Calu3 (cell line): ENCODE data around the gene RNPS1. TPM values are rescaled to one million over a fixed set of nuclear protein-coding genes. Genes with fewer than 3 reads are reported as not detected.

ENCODE experiments used
- BruUV-seq: library from RNA; stranded (reverse); fragments of 400-500 nt; replicated peaks from 2 replicates; lab custom pipeline; 2021; lab: Mats Ljungman, UMichigan
- CTCF ChIA-PET: fragments of 300-600 bp; sonication (Branson Sonifier 250); formaldehyde crosslinking; loops from one replicate; lab custom pipeline; 2022; ENCODE audit warnings: antibody characterized with exemption; lab: Charles Lee
- DNase-seq: peaks from one replicate; pipeline ENCODE4 v3.0.0; 2022
- H3K27ac Mint-ChIP-seq: one replicate; pipeline ENCODE4 v1.8.0; 2022; ENCODE audit warnings: mixed read lengths; ENCODE audit not compliant: unreplicated experiment
- H3K27me3 Mint-ChIP-seq: one replicate; pipeline ENCODE4 v1.8.0; 2022; ENCODE audit warnings: mixed read lengths; ENCODE audit not compliant: unreplicated experiment
- H3K36me3 Mint-ChIP-seq: one replicate; pipeline ENCODE4 v1.8.0; 2022; ENCODE audit warnings: mild to moderate bottlenecking, moderate library complexity, mixed read lengths; ENCODE audit not compliant: insufficient read depth, unreplicated experiment
- H3K4me1 Mint-ChIP-seq: one replicate; pipeline ENCODE4 v1.8.0; 2022; ENCODE audit warnings: mild to moderate bottlenecking, low read depth, mixed read lengths; ENCODE audit not compliant: unreplicated experiment
- H3K4me3 Mint-ChIP-seq: one replicate; pipeline ENCODE4 v1.8.0; 2022; ENCODE audit warnings: mild to moderate bottlenecking, low read depth, moderate library complexity, mixed read lengths; ENCODE audit not compliant: unreplicated experiment
- H3K9me3 Mint-ChIP-seq: one replicate; pipeline ENCODE4 v1.8.0; 2022; ENCODE audit warnings: low read depth, mixed read lengths; ENCODE audit not compliant: unreplicated experiment
- CTCF ChIP-seq: fragments of 200-600 bp; IDR thresholded peaks from one replicate; pipeline ENCODE4 v1.8.0; 2022; ENCODE audit warnings: antibody characterized with exemption; ENCODE audit not compliant: unreplicated experiment
- intact Hi-C: fragments of 100-400 bp; cut with micrococcal nuclease; formaldehyde crosslinking; loops from one replicate; pipeline ENCODE4 v1.10.0; 2022; ENCODE audit not compliant: unreplicated experiment
- total RNA-seq: library from RNA; stranded (reverse); gene quantifications from 2 replicates; pipeline ENCODE4 v1.2.3, GENCODE V29; 2022

The RNPS1 gene
- total RNA-seq, 1 experiment from 2014 or later = 287 TPM

- Mint-ChIP-seq H3K9me3 (no peaks in the 10 kb centered on the region), H3K4me1 (no peaks in the 10 kb centered on the region), H3K27me3 (peaks cover 6% of the 10 kb centered on the region), H3K4me3 (no peak overlapping the region), H3K36me3 (peaks cover 5% of the 10 kb centered on the region), H3K27ac (no peak overlapping the region)
- no TSS peak for BruUV-seq
- CTCF ChIA-PET = interaction anchor here (1.2 kb wide), 1 partner anchor 126 kb away, joined by 3 read pairs; no protein-coding TSS in a partner anchor
- no peak for TF ChIP-seq CTCF
- DNase-seq = no peak
- intact Hi-C loops = no loop called here
These were observed 20.8 kb upstream of the RNPS1 start for GRCh38 chr16:2288726-2289125.

DNA sequence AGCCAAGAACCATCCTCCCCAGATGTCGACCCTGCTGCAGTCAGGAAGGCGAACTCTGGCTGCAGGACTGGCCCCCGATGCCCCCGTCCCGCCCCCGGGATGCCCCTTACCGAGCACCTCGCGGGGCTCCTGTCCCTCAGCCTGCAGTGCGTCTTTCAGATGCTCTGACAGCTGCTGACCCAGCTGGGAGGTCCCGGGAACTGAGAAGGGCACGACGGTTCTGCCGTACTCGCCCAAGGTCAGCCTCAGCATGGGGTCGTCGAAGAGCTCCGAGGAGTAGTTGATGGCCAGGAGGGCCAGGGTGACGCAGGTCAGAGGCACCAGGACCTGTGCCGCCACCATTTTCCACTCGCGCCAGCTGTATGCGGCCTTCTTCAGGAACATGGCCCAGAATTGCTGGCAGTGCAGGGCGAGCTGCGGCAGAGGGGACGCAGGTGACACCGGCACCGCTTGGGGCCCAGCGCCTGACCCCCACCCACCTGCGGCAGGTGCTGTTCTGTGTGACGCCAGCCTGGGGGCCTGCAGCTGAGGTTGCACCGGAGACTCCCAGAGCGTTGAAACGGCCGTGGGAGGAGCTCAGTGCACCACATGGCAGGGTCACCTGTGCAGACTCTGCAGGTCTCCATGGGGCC is 20.1 kb upstream of the RNPS1 start:
- peaks cover 5% of the 10 kb centered on the region for H3K36me3 Mint-ChIP-seq
- H3K27me3 Mint-ChIP-seq = peaks cover 13% of the 10 kb centered on the region
- BruUV-seq = no TSS peak
- H3K9me3 Mint-ChIP-seq = no peaks in the 10 kb centered on the region
- no peaks in the 10 kb centered on the region for H3K4me1 Mint-ChIP-seq
- TF ChIP-seq CTCF = no peak
- no peak for DNase-seq
- intact Hi-C loops = no loop called here
- H3K4me3 Mint-ChIP-seq = no peak overlapping the region
- no peak overlapping the region for H3K27ac Mint-ChIP-seq
- CTCF ChIA-PET = interaction anchor here (1.2 kb wide), 1 partner anchor 126 kb away, joined by 3 read pairs; no protein-coding TSS in a partner anchor

GRCh38 chr16:2286550-2286949 is 18.6 kb upstream of the RNPS1 start:
- no peaks in the 10 kb centered on the region for H3K9me3 Mint-ChIP-seq
- DNase-seq = no peak
- peaks cover 13% of the 10 kb centered on the region for H3K27me3 Mint-ChIP-seq
- no peak overlapping the region for H3K4me3 Mint-ChIP-seq
- H3K4me1 Mint-ChIP-seq = no peaks in the 10 kb centered on the region
- H3K36me3 Mint-ChIP-seq = peaks cover 5% of the 10 kb centered on the region
- BruUV-seq = no TSS peak
- intact Hi-C loops = no loop called here
- CTCF ChIA-PET = no interaction called here
- TF ChIP-seq CTCF = no peak
- no peak overlapping the region for H3K27ac Mint-ChIP-seq

- no peak for TF ChIP-seq CTCF
- H3K4me3 Mint-ChIP-seq = no peak overlapping the region
- BruUV-seq = no TSS peak
- H3K27me3 Mint-ChIP-seq = peaks cover 13% of the 10 kb centered on the region
- no peak overlapping the region for H3K27ac Mint-ChIP-seq
- CTCF ChIA-PET = no interaction called here
- H3K9me3 Mint-ChIP-seq = no peaks in the 10 kb centered on the region
- intact Hi-C loops = no loop called here
- DNase-seq = no peak
- no peaks in the 10 kb centered on the region for H3K4me1 Mint-ChIP-seq
- peaks cover 5% of the 10 kb centered on the region for H3K36me3 Mint-ChIP-seq
These were observed 17.8 kb upstream of the RNPS1 start for GRCh38 chr16:2285731-2286191.
